Activated CD8-positive, alpha-beta T cell treated with anti-CD3 and anti-CD28 coated beads for 36 hours (primary cell): ENCODE measurements around the gene SWI5. TPM values are rescaled to one million over a fixed set of nuclear protein-coding genes. Genes with fewer than 3 reads are reported as not detected.

Experiments
- ATAC-seq: fragments of 200-7000 bp; cut with Tn5 transposase; one replicate; pipeline ENCODE4 v1.10.0; 2021; ENCODE audit warnings: mild to moderate bottlenecking, moderate library complexity
- CTCF ChIA-PET: fragments of 350-600 bp; sonication (Branson Sonifier 250); formaldehyde crosslinking; loops from one replicate; lab custom pipeline; 2021; ENCODE audit warnings: antibody characterized with exemption; lab: Charles Lee
- POLR2A ChIA-PET: fragments of 350-600 bp; sonication (Branson Sonifier 250); formaldehyde crosslinking; loops from one replicate; lab custom pipeline; 2021; ENCODE audit warnings: antibody characterized with exemption; lab: Charles Lee
- DNase-seq: peaks from one replicate; pipeline ENCODE4 v3.0.0-alpha.2; 2020
- H3K27ac Mint-ChIP-seq: one replicate; pipeline ENCODE4 v1.8.0; 2021; ENCODE audit warnings: mild to moderate bottlenecking, mixed read lengths
- H3K27me3 Mint-ChIP-seq: one replicate; pipeline ENCODE4 v1.8.0; 2021; ENCODE audit warnings: mixed read lengths
- H3K36me3 Mint-ChIP-seq: one replicate; pipeline ENCODE4 v1.8.0; 2021; ENCODE audit warnings: low read depth, mixed read lengths
- H3K4me1 Mint-ChIP-seq: one replicate; pipeline ENCODE4 v1.8.0; 2021; ENCODE audit warnings: low read depth, mixed read lengths
- H3K4me3 Mint-ChIP-seq: one replicate; pipeline ENCODE4 v1.8.0; 2021; ENCODE audit warnings: mild to moderate bottlenecking, moderate library complexity, mixed read lengths
- H3K9me3 Mint-ChIP-seq: one replicate; pipeline ENCODE4 v1.8.0; 2021; ENCODE audit warnings: mixed read lengths
- intact Hi-C: fragments of 100-400 bp; cut with micrococcal nuclease; formaldehyde crosslinking; loops from one replicate; pipeline ENCODE4 v1.10.0; 2022
- total RNA-seq, 2 experiments: library from RNA; stranded (reverse); gene quantifications; one replicate each; pipeline ENCODE4 v1.2.3, GENCODE V29; 2021
- TF ChIP-seq, protein P1 (sequence below): fragments of 200-600 bp; IDR thresholded peaks from one replicate; pipeline ENCODE4 v1.8.0; 2022; ENCODE audit warnings: antibody characterized with exemption, mild to moderate bottlenecking

SWI5 gene
- total RNA-seq, 2 experiments from 2014 or later = 12.4 to 13.3 TPM

- Mint-ChIP-seq H3K4me1 (peaks cover 15% of the 10 kb centered on the region), H3K27ac (no peak overlapping the region), H3K9me3 (no peaks in the 10 kb centered on the region), H3K27me3 (peaks cover 17% of the 10 kb centered on the region), H3K4me3 (no peak overlapping the region), H3K36me3 (no peaks in the 10 kb centered on the region)
- DNase-seq = no peak
- TF ChIP-seq, protein P1, sequence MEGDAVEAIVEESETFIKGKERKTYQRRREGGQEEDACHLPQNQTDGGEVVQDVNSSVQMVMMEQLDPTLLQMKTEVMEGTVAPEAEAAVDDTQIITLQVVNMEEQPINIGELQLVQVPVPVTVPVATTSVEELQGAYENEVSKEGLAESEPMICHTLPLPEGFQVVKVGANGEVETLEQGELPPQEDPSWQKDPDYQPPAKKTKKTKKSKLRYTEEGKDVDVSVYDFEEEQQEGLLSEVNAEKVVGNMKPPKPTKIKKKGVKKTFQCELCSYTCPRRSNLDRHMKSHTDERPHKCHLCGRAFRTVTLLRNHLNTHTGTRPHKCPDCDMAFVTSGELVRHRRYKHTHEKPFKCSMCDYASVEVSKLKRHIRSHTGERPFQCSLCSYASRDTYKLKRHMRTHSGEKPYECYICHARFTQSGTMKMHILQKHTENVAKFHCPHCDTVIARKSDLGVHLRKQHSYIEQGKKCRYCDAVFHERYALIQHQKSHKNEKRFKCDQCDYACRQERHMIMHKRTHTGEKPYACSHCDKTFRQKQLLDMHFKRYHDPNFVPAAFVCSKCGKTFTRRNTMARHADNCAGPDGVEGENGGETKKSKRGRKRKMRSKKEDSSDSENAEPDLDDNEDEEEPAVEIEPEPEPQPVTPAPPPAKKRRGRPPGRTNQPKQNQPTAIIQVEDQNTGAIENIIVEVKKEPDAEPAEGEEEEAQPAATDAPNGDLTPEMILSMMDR = no peak
- CTCF ChIA-PET = no interaction called here
- ATAC-seq = no peak
- POLR2A ChIA-PET = no interaction called here
- intact Hi-C loops = no loop called here
Measured at GRCh38 chr9:128244091-128244836, 31.8 kb upstream of the SWI5 start.

- H3K4me1 Mint-ChIP-seq = peaks cover 19% of the 10 kb centered on the region
- H3K36me3 Mint-ChIP-seq = no peaks in the 10 kb centered on the region
- H3K4me3 Mint-ChIP-seq = no peak overlapping the region
- CTCF ChIA-PET = interaction anchor here (1.1 kb wide), 1 partner anchor 10 kb away, joined by 3 read pairs; no protein-coding TSS in a partner anchor
- TF ChIP-seq, protein P1 = no peak
- ATAC-seq (no peak), DNase-seq (no peak)
- peaks cover 17% of the 10 kb centered on the region for H3K27me3 Mint-ChIP-seq
- no peaks in the 10 kb centered on the region for H3K9me3 Mint-ChIP-seq
- intact Hi-C loops = no loop called here
- no peak overlapping the region for H3K27ac Mint-ChIP-seq
- POLR2A ChIA-PET = no interaction called here
Measured at GRCh38 chr9:128244837-128245231, 31.2 kb upstream of the SWI5 start.

- intact Hi-C loops = no loop called here
- peak; percentile 18 for DNase-seq
- CTCF ChIA-PET = interaction anchor here (1.1 kb wide), 1 partner anchor 9 kb away, joined by 3 read pairs; no protein-coding TSS in a partner anchor
Measured at GRCh38 chr9:128245421-128246151, 30.5 kb upstream of the SWI5 start.

GRCh38 chr9:128246471-128246870, 29.6 kb upstream of the SWI5 start:
- H3K4me3 Mint-ChIP-seq = no peak overlapping the region
- no peak for ATAC-seq
- CTCF ChIA-PET = no interaction called here

More at GRCh38 chr9:128245421-128246151, 30.5 kb upstream of the SWI5 start:
- Mint-ChIP-seq H3K36me3 (no peaks in the 10 kb centered on the region), H3K9me3 (no peaks in the 10 kb centered on the region), H3K27ac (no peak overlapping the region), H3K4me3 (no peak overlapping the region), H3K27me3 (peaks cover 16% of the 10 kb centered on the region), H3K4me1 (peaks cover 21% of the 10 kb centered on the region)
- POLR2A ChIA-PET = no interaction called here
- TF ChIP-seq, protein P1 = no peak
- no peak for ATAC-seq

More at GRCh38 chr9:128246471-128246870, 29.6 kb upstream of the SWI5 start:
- no peaks in the 10 kb centered on the region for H3K36me3 Mint-ChIP-seq
- TF ChIP-seq, protein P1 = no peak
- no peak for DNase-seq
- peaks cover 19% of the 10 kb centered on the region for H3K27me3 Mint-ChIP-seq
- no peaks in the 10 kb centered on the region for H3K9me3 Mint-ChIP-seq
- POLR2A ChIA-PET = no interaction called here
- intact Hi-C loops = no loop called here
- no peak overlapping the region for H3K27ac Mint-ChIP-seq
- H3K4me1 Mint-ChIP-seq = peaks cover 24% of the 10 kb centered on the region
